CD14-positive monocyte (primary cell): ENCODE results near the gene MST1. TPM values are rescaled to one million over a fixed set of nuclear protein-coding genes. Genes with fewer than 3 reads are reported as not detected.

Experiments used
- DNase-seq, 3 donors: peaks; one replicate each; pipeline ENCODE4 v3.0.0-alpha.2; 2011 to 2022
- H2AFZ ChIP-seq: 2 replicates; pipeline ENCODE4 v1.6.0; 2012; ENCODE audit warnings: mild to moderate bottlenecking, low read depth, low read length, inconsistent platforms; ENCODE audit not compliant: insufficient read depth, poor library complexity, severe bottlenecking
- H3K27ac ChIP-seq, 2 donors: 1 replicate in 1 of 2; 2 replicates in 1 of 2; pipeline ENCODE4 v1.5.1; 2012 to 2013; ENCODE audit warnings: low read length in 2 of 2, control low read depth in 1 of 2, inconsistent platforms in 1 of 2, low read depth in 1 of 2, mild to moderate bottlenecking in 1 of 2
- H3K27me3 ChIP-seq, 2 donors: one replicate each; pipeline versions ENCODE4 v1.6.0 to v1.6.1; 2011 to 2013; ENCODE audit warnings: low read length in 2 of 2; ENCODE audit not compliant: control insufficient read depth in 2 of 2, insufficient read depth in 2 of 2
- H3K36me3 ChIP-seq, 2 donors: replicated peaks in 1 of 2; 1 replicate in 1 of 2; 2 replicates in 1 of 2; pipeline versions ENCODE4 v1.5.1 to v1.6.1; 2012 to 2013; ENCODE audit warnings: low read length in 2 of 2, control low read depth in 1 of 2, inconsistent platforms in 1 of 2, mild to moderate bottlenecking in 1 of 2; ENCODE audit not compliant: insufficient read depth in 2 of 2, control insufficient read depth in 1 of 2
- H3K4me1 ChIP-seq, 2 donors: 1 replicate in 1 of 2; 2 replicates in 1 of 2; pipeline versions ENCODE4 v1.5.1 to v1.6.1; 2012 to 2013; ENCODE audit warnings: low read length in 2 of 2, control low read depth in 1 of 2, inconsistent platforms in 1 of 2, mild to moderate bottlenecking in 1 of 2, moderate library complexity in 1 of 2; ENCODE audit not compliant: insufficient read depth in 2 of 2, control insufficient read depth in 1 of 2
- H3K4me2 ChIP-seq: replicated peaks from 2 replicates; pipeline ENCODE3; 2012; ENCODE audit warnings: low read length, moderate library complexity, mild to moderate bottlenecking; ENCODE audit not compliant: poor library complexity, severe bottlenecking; ENCODE audit errors: extremely low read depth
- H3K4me3 ChIP-seq, 3 experiments: fragments of 200-600 bp in 1 of 3; sonication (generic) in 1 of 3; replicated peaks in 1 of 3; 1 replicate in 2 of 3; 2 replicates in 1 of 3; pipeline ENCODE4 v1.5.1; 2011 to 2013; ENCODE audit warnings: low read length in 3 of 3, mild to moderate bottlenecking in 3 of 3, control low read depth in 2 of 3, low read depth in 2 of 3, inconsistent platforms in 1 of 3, moderate library complexity in 1 of 3
- H3K79me2 ChIP-seq: 2 replicates; pipeline ENCODE4 v1.6.0; 2012; ENCODE audit warnings: mild to moderate bottlenecking, control low read depth, inconsistent platforms, low read length, moderate library complexity; ENCODE audit not compliant: insufficient read depth
- H3K9ac ChIP-seq: 2 replicates; pipeline ENCODE4 v1.6.0; 2017; ENCODE audit warnings: low read length, mild to moderate bottlenecking; ENCODE audit not compliant: insufficient read depth, poor library complexity, severe bottlenecking
- H3K9me3 ChIP-seq, 2 donors: replicated peaks in 1 of 2; 1 replicate in 1 of 2; 2 replicates in 1 of 2; pipeline versions ENCODE4 v1.5.1 to v1.6.1; 2012 to 2013; ENCODE audit warnings: low read length in 2 of 2, control low read depth in 1 of 2; ENCODE audit not compliant: control insufficient read depth in 1 of 2, insufficient read depth in 1 of 2
- H4K20me1 ChIP-seq: 2 replicates; pipeline ENCODE4 v1.6.0; 2012; ENCODE audit warnings: mild to moderate bottlenecking, low read length, control low read depth, moderate library complexity; ENCODE audit not compliant: insufficient read depth
- H3K27ac Mint-ChIP-seq, 7 donors: one replicate each; pipeline ENCODE4 v1.8.0; 2020; ENCODE audit warnings: mild to moderate bottlenecking in 7 of 7, mixed read lengths in 7 of 7, moderate library complexity in 6 of 7, inconsistent platforms in 2 of 7
- H3K27me3 Mint-ChIP-seq, 3 donors: one replicate each; pipeline ENCODE4 v1.8.0; 2021 to 2022; ENCODE audit warnings: low read depth in 3 of 3, mild to moderate bottlenecking in 3 of 3, mixed read lengths in 3 of 3, moderate library complexity in 3 of 3, inconsistent platforms in 1 of 3
- H3K36me3 Mint-ChIP-seq, 2 donors: one replicate each; pipeline ENCODE4 v1.8.0; 2020; ENCODE audit warnings: mixed read lengths in 2 of 2, inconsistent platforms in 1 of 2, mild to moderate bottlenecking in 1 of 2
- H3K4me1 Mint-ChIP-seq: one replicate; pipeline ENCODE4 v1.8.0; 2020; ENCODE audit warnings: mild to moderate bottlenecking, mixed read lengths
- H3K4me3 Mint-ChIP-seq, 2 donors: one replicate each; pipeline ENCODE4 v1.8.0; 2020; ENCODE audit warnings: mild to moderate bottlenecking in 2 of 2, mixed read lengths in 2 of 2, moderate library complexity in 1 of 2
- H3K9me3 Mint-ChIP-seq, 7 donors: one replicate each; pipeline ENCODE4 v1.8.0; 2020 to 2022; ENCODE audit warnings: mixed read lengths in 7 of 7, mild to moderate bottlenecking in 6 of 7, moderate library complexity in 6 of 7, inconsistent platforms in 2 of 7
- CTCF ChIP-seq: fragments of 200-600 bp; IDR thresholded peaks from one replicate; pipeline ENCODE4 v1.8.0; 2022; ENCODE audit warnings: antibody characterized with exemption, mild to moderate bottlenecking
- WGBS: methylation state at CpG from one replicate; pipeline ENCODE4 v1.1.5; 2013; ENCODE audit warnings: missing lambda C conversion rate; ENCODE audit not compliant: insufficient coverage; 5-methylcytosine and 5-hydroxymethylcytosine counted together
- intact Hi-C, 2 donors: fragments of 100-400 bp; cut with micrococcal nuclease; formaldehyde crosslinking; loops; one replicate each; pipeline versions ENCODE4 v1.15.0 to v1.15.1; 2023
- polyA plus RNA-seq, 3 donors: library from polyadenylated mRNA; depleted of rRNA in 1 of 3; unstranded in 2 of 3; stranded (reverse) in 1 of 3; fragments of 300-500 nt in 2 of 3; fragments of >200 nt in 1 of 3; fragmentation: Illumina TruSeq in 2 of 3; gene quantifications; 1 replicate in 2 of 3; 2 replicates in 1 of 3; pipeline ENCODE4 v1.2.3, GENCODE V29; 2012 to 2021

The MST1 gene
- polyA plus RNA-seq, 3 donors = 0.28 to 17.8 TPM; not detected in 1

- Mint-ChIP-seq H3K27me3 (peaks cover 2 to 6% (median 5%) of the 10 kb centered on the region in 3 donors), H3K4me1 (peaks cover 4% of the 10 kb centered on the region), H3K9me3 (no peaks in the 10 kb centered on the region), H3K27ac (no peak overlapping the region), H3K4me3 (no peak overlapping the region), H3K36me3 (no peaks in the 10 kb centered on the region)
- Histone ChIP-seq H2AFZ (no peak overlapping the region), H3K36me3 (no peaks in the 10 kb centered on the region), H3K27me3 (peaks cover 0 to 2% of the 10 kb centered on the region in 2 donors), H3K79me2 (no peaks in the 10 kb centered on the region), H3K9ac (no peak overlapping the region), H3K4me1 (peaks cover 0 to 5% of the 10 kb centered on the region in 2 donors), H3K9me3 (no peaks in the 10 kb centered on the region), H3K4me3 (no peak overlapping the region), H3K4me2 (no peak overlapping the region), H3K27ac (no peak overlapping the region), H4K20me1 (no peaks in the 10 kb centered on the region)
- DNase-seq = no peak
- 94% methylated on average over 17 of the region's 17 CpGs for WGBS
- intact Hi-C loops = no loop called here
- no peak for TF ChIP-seq CTCF
Observed at GRCh38 chr3:49654176-49654825, 35.0 kb downstream of the MST1 start.

- no peak for DNase-seq
- no peak for TF ChIP-seq CTCF
- H3K27me3 Mint-ChIP-seq = peaks cover 2 to 4% (median 2%) of the 10 kb centered on the region in 3 donors
- WGBS = 85% methylated on average over 7 of the region's 8 CpGs
- H3K9ac ChIP-seq = no peak overlapping the region
- H3K36me3 Mint-ChIP-seq = no peaks in the 10 kb centered on the region
- H3K4me3 Mint-ChIP-seq = no peak overlapping the region
- no peaks in the 10 kb centered on the region for H3K79me2 ChIP-seq
- H3K27ac Mint-ChIP-seq = no peak overlapping the region
- H2AFZ ChIP-seq = no peak overlapping the region
- H3K36me3 ChIP-seq = no peaks in the 10 kb centered on the region
- H3K9me3 Mint-ChIP-seq = no peaks in the 10 kb centered on the region
- H3K4me2 ChIP-seq = no peak overlapping the region
- H3K4me1 ChIP-seq = peaks cover 0 to 5% of the 10 kb centered on the region in 2 donors
- peaks cover 0 to 2% of the 10 kb centered on the region in 2 donors for H3K27me3 ChIP-seq
- H3K27ac ChIP-seq = no peak overlapping the region
- H3K4me1 Mint-ChIP-seq = peaks cover 4% of the 10 kb centered on the region
- H4K20me1 ChIP-seq = no peaks in the 10 kb centered on the region
- intact Hi-C loops = no loop called here
- no peak overlapping the region for H3K4me3 ChIP-seq
- H3K9me3 ChIP-seq = no peaks in the 10 kb centered on the region
Observed at GRCh38 chr3:49653621-49654020, 35.7 kb downstream of the MST1 start.
